Measurements from ENCODE around the gene FGF22.

GRCh38 chr19:629961-630714 is 9.5 kb upstream of the FGF22 start:
- no peak for TF ChIP-seq POLR2A (IDR thresholded peaks at IDR 0.05; ENCODE audit: insufficient read depth in 1 of 2, low read depth in 2 of 2, low read length in 2 of 2)
- no peak for TF ChIP-seq MYNN (CRISPR knock-in tag; IDR thresholded peaks at IDR 0.05; ENCODE audit: low read depth)
- TF ChIP-seq ZNF260 (CRISPR knock-in tag; IDR thresholded peaks at IDR 0.05; ENCODE audit: borderline replicate concordance, low read depth) = no peak
- no peak for TF ChIP-seq SP1 (IDR thresholded peaks at IDR 0.05)
- TF ChIP-seq SP1 (CRISPR knock-in tag; IDR thresholded peaks at IDR 0.05) = no peak
- TF ChIP-seq ZNF136 (CRISPR knock-in tag; IDR thresholded peaks at IDR 0.05; ENCODE audit: low read depth) = no peak
- TF ChIP-seq ZNF891 (CRISPR knock-in tag; IDR thresholded peaks at IDR 0.05) = no peak
- TF ChIP-seq PBX3 (CRISPR knock-in tag; IDR thresholded peaks at IDR 0.05; ENCODE audit: borderline replicate concordance) = no peak
- no peak for TF ChIP-seq FUBP1 (CRISPR knock-in tag; IDR thresholded peaks at IDR 0.05; ENCODE audit: borderline replicate concordance)
- no peak for TF ChIP-seq ZBTB8A (CRISPR knock-in tag; IDR thresholded peaks at IDR 0.05; ENCODE audit: borderline replicate concordance, low read depth)
- TF ChIP-seq NBN (conservative IDR thresholded peaks at IDR 0.05) = no peak
- TF ChIP-seq HMG20B (CRISPR knock-in tag; conservative IDR thresholded peaks at IDR 0.05) = no peak
